Endothelial cell of umbilical vein (primary cell): ENCODE measurements around the gene MAPK11.

Experiments
- CTCF ChIP-seq, 2 donors: IDR thresholded peaks; 1 replicate in 1 of 2; 2 replicates in 1 of 2; pipeline ENCODE4 v1.5.1; 2011; ENCODE audit warnings: low read length in 2 of 2, mild to moderate bottlenecking in 2 of 2, moderate library complexity in 2 of 2, control low read depth in 1 of 2, inconsistent platforms in 1 of 2, low read depth in 1 of 2; ENCODE audit not compliant: insufficient read depth in 1 of 2; ENCODE audit errors: extremely low read depth in 1 of 2
- FOS ChIP-seq: IDR thresholded peaks from 2 replicates; pipeline ENCODE4 v1.6.1; 2011; ENCODE audit warnings: mild to moderate bottlenecking, low read length, moderate library complexity, borderline replicate concordance; ENCODE audit not compliant: insufficient read depth
- POLR2A ChIP-seq: IDR thresholded peaks from 2 replicates; pipeline ENCODE4 v1.6.1; 2012; ENCODE audit warnings: low read depth, mild to moderate bottlenecking, control low read depth, low read length

- no peak for TF ChIP-seq CTCF (IDR thresholded peaks at IDR 0.05; ENCODE audit: extremely low read depth in 1 of 2, insufficient read depth in 1 of 2, low read depth in 1 of 2, low read length in 2 of 2)
- no peak for TF ChIP-seq POLR2A
- TF ChIP-seq FOS: no peak
Measured at GRCh38 chr22:50253941-50254340, 16.2 kb downstream of the MAPK11 start.
